Measurements from ENCODE around the gene TAS2R60.

DNA sequence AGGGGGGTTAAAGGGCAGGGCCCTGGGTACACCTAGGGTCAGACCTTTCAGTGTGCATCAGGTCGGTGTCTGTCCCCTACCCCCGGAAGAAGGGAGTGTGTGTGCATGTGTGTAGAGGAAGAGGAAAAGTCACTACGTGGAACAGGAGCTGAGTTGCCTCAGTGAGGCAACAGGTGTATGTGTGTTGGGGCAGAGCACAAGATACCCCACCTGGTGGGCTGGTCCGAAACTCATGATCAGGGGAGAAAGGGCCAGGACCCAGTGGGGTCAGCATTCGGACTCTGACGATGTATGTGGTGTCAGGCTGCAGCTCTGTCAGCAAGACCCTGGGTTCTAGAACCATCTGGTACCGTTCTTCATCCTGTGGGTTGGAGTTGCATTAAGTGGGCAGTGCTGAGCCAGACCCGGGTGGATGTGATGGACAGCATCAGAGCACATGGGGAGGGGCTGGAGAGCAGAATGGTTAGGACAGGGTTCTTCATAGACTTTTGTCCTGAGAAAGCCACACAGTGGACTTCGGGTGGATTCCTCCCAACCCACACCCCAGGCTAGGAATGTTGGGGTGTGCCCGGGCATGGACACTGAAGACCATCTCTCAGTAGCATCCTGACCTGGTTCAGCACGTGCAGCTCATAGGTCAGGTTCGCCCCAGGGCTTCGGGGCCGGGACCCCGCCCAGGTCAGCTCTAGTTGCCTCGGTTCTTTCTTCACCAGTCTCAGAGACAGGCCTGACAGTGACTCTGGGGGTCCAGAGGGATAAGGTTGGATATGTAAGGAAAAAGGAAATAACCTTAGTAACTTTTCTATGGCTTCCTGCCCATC, 45.3 kb upstream of the TAS2R60 start:
- TF ChIP-seq, protein P1, sequence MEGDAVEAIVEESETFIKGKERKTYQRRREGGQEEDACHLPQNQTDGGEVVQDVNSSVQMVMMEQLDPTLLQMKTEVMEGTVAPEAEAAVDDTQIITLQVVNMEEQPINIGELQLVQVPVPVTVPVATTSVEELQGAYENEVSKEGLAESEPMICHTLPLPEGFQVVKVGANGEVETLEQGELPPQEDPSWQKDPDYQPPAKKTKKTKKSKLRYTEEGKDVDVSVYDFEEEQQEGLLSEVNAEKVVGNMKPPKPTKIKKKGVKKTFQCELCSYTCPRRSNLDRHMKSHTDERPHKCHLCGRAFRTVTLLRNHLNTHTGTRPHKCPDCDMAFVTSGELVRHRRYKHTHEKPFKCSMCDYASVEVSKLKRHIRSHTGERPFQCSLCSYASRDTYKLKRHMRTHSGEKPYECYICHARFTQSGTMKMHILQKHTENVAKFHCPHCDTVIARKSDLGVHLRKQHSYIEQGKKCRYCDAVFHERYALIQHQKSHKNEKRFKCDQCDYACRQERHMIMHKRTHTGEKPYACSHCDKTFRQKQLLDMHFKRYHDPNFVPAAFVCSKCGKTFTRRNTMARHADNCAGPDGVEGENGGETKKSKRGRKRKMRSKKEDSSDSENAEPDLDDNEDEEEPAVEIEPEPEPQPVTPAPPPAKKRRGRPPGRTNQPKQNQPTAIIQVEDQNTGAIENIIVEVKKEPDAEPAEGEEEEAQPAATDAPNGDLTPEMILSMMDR (conservative IDR thresholded peaks at IDR 0.05; ENCODE audit: low read length) = no peak
- no peak for TF ChIP-seq EZH2phosphoT487 (IDR thresholded peaks at IDR 0.05; ENCODE audit: borderline replicate concordance, low read depth, low read length)

Data from OCI-LY7 (cell line).